SU-DHL-6 (cell line): ENCODE results near the gene TLDC2.

ENCODE experiments used
- EZH2phosphoT487 ChIP-seq: fragments of 200-600 bp; sonication (generic), shearing (Covaris generic); conservative IDR thresholded peaks from 2 replicates; pipeline ENCODE4 v1.6.1; 2018; ENCODE audit warnings: mild to moderate bottlenecking, antibody characterized with exemption, low read length, moderate library complexity, mixed read lengths
- TF ChIP-seq, protein P1 (sequence below): fragments of 200-600 bp; sonication (generic); IDR thresholded peaks from one replicate; pipeline ENCODE4 v1.5.1; 2017; ENCODE audit warnings: antibody characterized with exemption, mild to moderate bottlenecking, low read length, moderate library complexity; ENCODE audit not compliant: insufficient read depth, poor library complexity, severe bottlenecking

- TF ChIP-seq, protein P1, sequence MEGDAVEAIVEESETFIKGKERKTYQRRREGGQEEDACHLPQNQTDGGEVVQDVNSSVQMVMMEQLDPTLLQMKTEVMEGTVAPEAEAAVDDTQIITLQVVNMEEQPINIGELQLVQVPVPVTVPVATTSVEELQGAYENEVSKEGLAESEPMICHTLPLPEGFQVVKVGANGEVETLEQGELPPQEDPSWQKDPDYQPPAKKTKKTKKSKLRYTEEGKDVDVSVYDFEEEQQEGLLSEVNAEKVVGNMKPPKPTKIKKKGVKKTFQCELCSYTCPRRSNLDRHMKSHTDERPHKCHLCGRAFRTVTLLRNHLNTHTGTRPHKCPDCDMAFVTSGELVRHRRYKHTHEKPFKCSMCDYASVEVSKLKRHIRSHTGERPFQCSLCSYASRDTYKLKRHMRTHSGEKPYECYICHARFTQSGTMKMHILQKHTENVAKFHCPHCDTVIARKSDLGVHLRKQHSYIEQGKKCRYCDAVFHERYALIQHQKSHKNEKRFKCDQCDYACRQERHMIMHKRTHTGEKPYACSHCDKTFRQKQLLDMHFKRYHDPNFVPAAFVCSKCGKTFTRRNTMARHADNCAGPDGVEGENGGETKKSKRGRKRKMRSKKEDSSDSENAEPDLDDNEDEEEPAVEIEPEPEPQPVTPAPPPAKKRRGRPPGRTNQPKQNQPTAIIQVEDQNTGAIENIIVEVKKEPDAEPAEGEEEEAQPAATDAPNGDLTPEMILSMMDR: no peak
- no peak for TF ChIP-seq EZH2phosphoT487
These were observed 14.4 kb upstream of the TLDC2 start for GRCh38 chr20:36861625-36861874.
